Measurements from ENCODE around the gene IFIT5.

IFIT5 gene

DNA sequence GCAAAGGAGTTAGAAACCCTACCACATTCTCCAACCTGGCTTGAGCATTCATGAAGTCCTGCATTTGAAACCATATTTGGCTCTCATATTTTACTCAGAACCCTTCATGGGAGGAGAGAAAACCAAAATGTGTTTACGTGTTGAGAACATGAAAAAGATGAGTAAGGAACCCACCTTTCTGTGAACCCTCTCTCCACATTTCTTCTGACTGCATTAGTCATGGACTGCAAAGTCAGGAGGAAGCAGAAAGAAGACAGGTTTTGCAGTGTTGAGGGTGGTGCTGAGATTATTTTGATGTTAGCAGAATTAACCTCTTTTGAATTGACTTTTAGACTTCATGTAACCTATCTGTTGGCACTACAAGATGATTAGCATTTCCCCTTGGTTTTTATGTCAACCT, 31.6 kb upstream of the IFIT5 start:
- TF ChIP-seq HDGF (IDR thresholded peaks at IDR 0.05; ENCODE audit: borderline replicate concordance) (no peak), ARNT (IDR thresholded peaks at IDR 0.05) (no peak), FOXK2 (IDR thresholded peaks at IDR 0.05) (no peak), SUZ12 (IDR thresholded peaks at IDR 0.05) (no peak), TARDBP (IDR thresholded peaks at IDR 0.05) (no peak), L3MBTL2 (conservative IDR thresholded peaks at IDR 0.05) (no peak), LEF1 (IDR thresholded peaks at IDR 0.05; ENCODE audit: borderline replicate concordance) (no peak), FOXM1 (IDR thresholded peaks at IDR 0.05; ENCODE audit: borderline replicate concordance) (no peak), FOXA1 (IDR thresholded peaks at IDR 0.05) (no peak), ZNF384 (IDR thresholded peaks at IDR 0.05) (no peak), BHLHE40 (IDR thresholded peaks at IDR 0.05; ENCODE audit: borderline replicate concordance) (no peak)
- TF ChIP-seq, protein P1, sequence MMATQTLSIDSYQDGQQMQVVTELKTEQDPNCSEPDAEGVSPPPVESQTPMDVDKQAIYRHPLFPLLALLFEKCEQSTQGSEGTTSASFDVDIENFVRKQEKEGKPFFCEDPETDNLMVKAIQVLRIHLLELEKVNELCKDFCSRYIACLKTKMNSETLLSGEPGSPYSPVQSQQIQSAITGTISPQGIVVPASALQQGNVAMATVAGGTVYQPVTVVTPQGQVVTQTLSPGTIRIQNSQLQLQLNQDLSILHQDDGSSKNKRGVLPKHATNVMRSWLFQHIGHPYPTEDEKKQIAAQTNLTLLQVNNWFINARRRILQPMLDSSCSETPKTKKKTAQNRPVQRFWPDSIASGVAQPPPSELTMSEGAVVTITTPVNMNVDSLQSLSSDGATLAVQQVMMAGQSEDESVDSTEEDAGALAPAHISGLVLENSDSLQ (IDR thresholded peaks at IDR 0.05) = no peak
- DNase-seq (ENCODE audit: extremely low spot score) = no peak
- ChIA-PET CTCF (no interaction called here), POLR2A (no interaction called here)

DNA sequence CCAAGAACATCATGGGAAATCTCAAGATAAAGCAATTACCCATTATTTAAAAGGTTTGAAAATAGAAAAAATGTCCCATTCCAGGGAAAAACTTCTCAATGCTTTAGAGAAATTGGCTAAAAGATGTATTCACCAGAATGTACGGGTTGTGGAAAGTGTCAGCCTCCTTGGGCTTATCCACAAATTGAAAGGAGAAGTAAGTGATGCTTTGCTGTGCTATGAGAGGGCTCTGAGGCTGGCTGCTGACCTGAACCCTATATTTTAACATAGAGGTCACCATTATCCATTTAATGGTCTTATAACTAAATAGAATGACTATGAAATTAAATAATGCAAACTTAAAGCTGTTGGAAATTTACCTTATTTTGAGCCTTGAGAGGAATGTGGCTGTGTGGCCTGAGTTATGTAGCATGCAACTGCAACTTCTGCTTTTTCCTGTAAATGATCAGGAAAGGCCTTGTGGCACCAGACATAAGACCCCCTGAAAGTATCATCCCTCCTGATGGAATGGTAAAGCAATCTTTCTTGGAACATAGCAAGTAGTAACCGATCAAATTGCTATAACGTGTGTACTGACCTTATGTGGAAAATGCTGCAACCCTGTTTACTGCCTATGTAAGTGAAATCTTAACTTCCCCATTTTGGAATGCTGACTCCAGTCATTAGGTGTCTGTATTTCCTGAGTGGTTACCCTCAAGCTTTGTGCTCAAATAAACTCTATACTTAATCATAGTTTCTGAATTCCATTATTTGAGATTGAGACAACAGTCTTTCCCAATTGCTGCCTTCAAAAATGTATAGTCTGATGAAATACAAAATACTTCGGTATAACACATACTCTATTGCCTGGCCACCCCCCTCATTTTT, 29.7 kb upstream of the IFIT5 start:
- ChIA-PET CTCF (no interaction called here), POLR2A (no interaction called here)
- no peak for TF ChIP-seq NFRKB (IDR thresholded peaks at IDR 0.05)
- TF ChIP-seq SUZ12 (IDR thresholded peaks at IDR 0.05) = no peak
- TF ChIP-seq FOXM1 (IDR thresholded peaks at IDR 0.05; ENCODE audit: borderline replicate concordance) = no peak
- no peak for TF ChIP-seq FOXK2 (IDR thresholded peaks at IDR 0.05)
- no peak for TF ChIP-seq HDGF (IDR thresholded peaks at IDR 0.05; ENCODE audit: borderline replicate concordance)
- TF ChIP-seq BHLHE40 (IDR thresholded peaks at IDR 0.05; ENCODE audit: borderline replicate concordance) = no peak
- TF ChIP-seq SP1 (IDR thresholded peaks at IDR 0.05) = no peak
- no peak for TF ChIP-seq ZNF384 (IDR thresholded peaks at IDR 0.05)
- TF ChIP-seq L3MBTL2 (conservative IDR thresholded peaks at IDR 0.05) = no peak
- no peak for TF ChIP-seq CTBP1 (IDR thresholded peaks at IDR 0.05; ENCODE audit: borderline replicate concordance)
- TF ChIP-seq LEF1 (IDR thresholded peaks at IDR 0.05; ENCODE audit: borderline replicate concordance) = no peak
- no peak for TF ChIP-seq ARNT (IDR thresholded peaks at IDR 0.05)
- TF ChIP-seq ELF4 (IDR thresholded peaks at IDR 0.05) = no peak
- TF ChIP-seq, protein P1 (IDR thresholded peaks at IDR 0.05) = no peak
- TF ChIP-seq TARDBP (IDR thresholded peaks at IDR 0.05) = no peak
- TF ChIP-seq FOXA1 (IDR thresholded peaks at IDR 0.05) = no peak
- DNase-seq (ENCODE audit: extremely low spot score) = no peak

DNA sequence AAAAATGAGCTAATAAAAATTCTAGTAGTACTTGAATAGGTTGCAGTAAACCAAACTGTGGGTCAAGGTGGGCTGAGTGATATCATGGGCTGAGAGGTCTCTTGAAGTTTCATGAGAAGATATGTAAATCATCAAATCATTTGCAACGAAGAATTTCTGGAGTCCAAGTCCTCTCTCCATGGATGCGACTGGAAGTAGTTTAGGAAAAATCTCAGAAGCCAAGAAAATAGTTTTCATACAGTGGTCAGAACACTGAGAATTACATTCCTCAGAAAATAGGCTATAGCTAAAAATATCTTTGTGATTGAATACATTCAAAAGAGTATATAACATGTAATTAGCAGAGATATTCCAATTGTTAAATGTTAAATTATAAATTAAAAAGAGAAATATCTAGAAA, 25.6 kb upstream of the IFIT5 start:
- POLR2A ChIA-PET = no interaction called here
- DNase-seq (ENCODE audit: extremely low spot score) = no peak
- TF ChIP-seq SP1 (IDR thresholded peaks at IDR 0.05) (no peak), FOXA1 (IDR thresholded peaks at IDR 0.05) (no peak), ELF4 (IDR thresholded peaks at IDR 0.05) (no peak), LEF1 (IDR thresholded peaks at IDR 0.05; ENCODE audit: borderline replicate concordance) (no peak), SUZ12 (IDR thresholded peaks at IDR 0.05) (no peak), BHLHE40 (IDR thresholded peaks at IDR 0.05; ENCODE audit: borderline replicate concordance) (no peak), CTBP1 (IDR thresholded peaks at IDR 0.05; ENCODE audit: borderline replicate concordance) (no peak), NFRKB (IDR thresholded peaks at IDR 0.05) (no peak), FOXK2 (IDR thresholded peaks at IDR 0.05) (no peak), ARNT (IDR thresholded peaks at IDR 0.05) (no peak), ZNF384 (IDR thresholded peaks at IDR 0.05) (no peak), L3MBTL2 (conservative IDR thresholded peaks at IDR 0.05) (no peak), HDGF (IDR thresholded peaks at IDR 0.05; ENCODE audit: borderline replicate concordance) (no peak), TARDBP (IDR thresholded peaks at IDR 0.05) (no peak), FOXM1 (IDR thresholded peaks at IDR 0.05; ENCODE audit: borderline replicate concordance) (no peak)
- TF ChIP-seq, protein P1 (IDR thresholded peaks at IDR 0.05) = no peak
- CTCF ChIA-PET = interaction anchor here (0.9 kb wide), 1 partner anchor 146 kb away, joined by 8 read pairs; the partner anchor contains the start of gene SLC16A12

DNA sequence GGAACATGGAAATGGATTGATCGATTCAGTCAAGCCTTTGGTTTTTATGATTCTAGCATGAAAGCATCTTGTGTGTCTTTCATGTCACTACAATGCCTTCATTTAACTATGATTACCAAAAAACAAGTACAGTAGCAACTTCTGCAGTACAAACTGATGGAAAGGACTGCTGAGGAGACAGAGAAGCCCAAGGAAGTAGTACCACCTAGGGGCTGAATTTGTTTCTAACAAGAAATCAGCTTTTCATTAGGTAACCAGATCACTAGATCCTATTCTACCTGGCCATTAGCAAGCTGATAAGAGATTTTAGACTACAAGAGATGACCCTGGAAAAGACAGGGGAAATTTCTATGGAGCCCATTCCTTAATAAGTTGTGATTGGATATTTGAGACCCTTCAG, 25.1 kb upstream of the IFIT5 start:
- POLR2A ChIA-PET = no interaction called here
- DNase-seq (ENCODE audit: extremely low spot score) = no peak
- TF ChIP-seq FOXM1 (IDR thresholded peaks at IDR 0.05; ENCODE audit: borderline replicate concordance) (no peak), ELF4 (IDR thresholded peaks at IDR 0.05) (no peak), FOXA1 (IDR thresholded peaks at IDR 0.05) (no peak), ARNT (IDR thresholded peaks at IDR 0.05) (no peak), CTBP1 (IDR thresholded peaks at IDR 0.05; ENCODE audit: borderline replicate concordance) (no peak), L3MBTL2 (conservative IDR thresholded peaks at IDR 0.05) (no peak), HDGF (IDR thresholded peaks at IDR 0.05; ENCODE audit: borderline replicate concordance) (no peak), BHLHE40 (IDR thresholded peaks at IDR 0.05; ENCODE audit: borderline replicate concordance) (no peak), TARDBP (IDR thresholded peaks at IDR 0.05) (no peak), SUZ12 (IDR thresholded peaks at IDR 0.05) (no peak), NFRKB (IDR thresholded peaks at IDR 0.05) (no peak), SP1 (IDR thresholded peaks at IDR 0.05) (no peak), ZNF384 (IDR thresholded peaks at IDR 0.05) (no peak), LEF1 (IDR thresholded peaks at IDR 0.05; ENCODE audit: borderline replicate concordance) (no peak)
- TF ChIP-seq, protein P1 (IDR thresholded peaks at IDR 0.05) = no peak
- CTCF ChIA-PET = interaction anchor here (0.9 kb wide), 1 partner anchor 146 kb away, joined by 8 read pairs; the partner anchor contains the start of gene SLC16A12

Data from HEK293T (cell line).